ENCODE results near the gene UBAC2. TPM values are rescaled to one million over a fixed set of nuclear protein-coding genes. Genes with fewer than 3 reads are reported as not detected.
"Not testable (repeated sequence)": the region's sequence is repeated elsewhere in the genome, so short reads cannot be mapped to it uniquely, and the experiment has no call there.

Gene UBAC2
- polyA plus RNA-seq, 1 experiment: 71.4 TPM

DNA sequence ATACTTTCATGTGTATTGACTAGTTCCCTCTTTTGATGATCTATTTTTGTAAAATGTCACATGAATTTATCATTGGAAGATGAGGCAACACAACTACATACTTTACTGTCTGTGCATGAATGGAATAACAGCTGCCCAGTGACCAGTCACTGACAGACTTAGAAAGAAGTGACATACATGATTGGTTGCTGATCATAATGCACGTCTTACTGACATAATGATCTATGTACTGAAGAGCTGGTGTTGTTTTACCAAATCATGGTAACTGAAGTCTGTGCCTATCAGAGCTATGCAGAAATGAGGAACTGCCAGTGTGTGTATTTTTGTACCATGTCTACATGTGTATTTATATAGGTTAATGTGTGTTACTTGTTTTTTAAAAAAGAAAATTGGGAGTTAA is 31.1 kb downstream of the UBAC2 start:
- H3K9me3 ChIP-seq (ENCODE audit: control insufficient read depth, insufficient read depth, low read length): no peaks in the 10 kb centered on the region
- ChIA-PET POLR2A (no interaction called here), CTCF (interaction anchor here (0.6 to 3.7 kb wide), 4 partner anchors 38 to 210 kb away, joined by 3 to 15 read pairs (median 6); no protein-coding TSS in a partner anchor)
- no peak overlapping the region for H3K27ac ChIP-seq (ENCODE audit: low read depth, low read length)
- H3K4me3 ChIP-seq (ENCODE audit: low read depth, low read length): no peak overlapping the region
- H3K27me3 ChIP-seq (ENCODE audit: control insufficient read depth, insufficient read depth, low read length): no peaks in the 10 kb centered on the region
- DNase-seq (ENCODE audit: low read depth, low spot score): no peak
- TF ChIP-seq, protein P1, sequence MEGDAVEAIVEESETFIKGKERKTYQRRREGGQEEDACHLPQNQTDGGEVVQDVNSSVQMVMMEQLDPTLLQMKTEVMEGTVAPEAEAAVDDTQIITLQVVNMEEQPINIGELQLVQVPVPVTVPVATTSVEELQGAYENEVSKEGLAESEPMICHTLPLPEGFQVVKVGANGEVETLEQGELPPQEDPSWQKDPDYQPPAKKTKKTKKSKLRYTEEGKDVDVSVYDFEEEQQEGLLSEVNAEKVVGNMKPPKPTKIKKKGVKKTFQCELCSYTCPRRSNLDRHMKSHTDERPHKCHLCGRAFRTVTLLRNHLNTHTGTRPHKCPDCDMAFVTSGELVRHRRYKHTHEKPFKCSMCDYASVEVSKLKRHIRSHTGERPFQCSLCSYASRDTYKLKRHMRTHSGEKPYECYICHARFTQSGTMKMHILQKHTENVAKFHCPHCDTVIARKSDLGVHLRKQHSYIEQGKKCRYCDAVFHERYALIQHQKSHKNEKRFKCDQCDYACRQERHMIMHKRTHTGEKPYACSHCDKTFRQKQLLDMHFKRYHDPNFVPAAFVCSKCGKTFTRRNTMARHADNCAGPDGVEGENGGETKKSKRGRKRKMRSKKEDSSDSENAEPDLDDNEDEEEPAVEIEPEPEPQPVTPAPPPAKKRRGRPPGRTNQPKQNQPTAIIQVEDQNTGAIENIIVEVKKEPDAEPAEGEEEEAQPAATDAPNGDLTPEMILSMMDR (IDR thresholded peaks at IDR 0.05; ENCODE audit: low read depth, low read length): no peak

DNA sequence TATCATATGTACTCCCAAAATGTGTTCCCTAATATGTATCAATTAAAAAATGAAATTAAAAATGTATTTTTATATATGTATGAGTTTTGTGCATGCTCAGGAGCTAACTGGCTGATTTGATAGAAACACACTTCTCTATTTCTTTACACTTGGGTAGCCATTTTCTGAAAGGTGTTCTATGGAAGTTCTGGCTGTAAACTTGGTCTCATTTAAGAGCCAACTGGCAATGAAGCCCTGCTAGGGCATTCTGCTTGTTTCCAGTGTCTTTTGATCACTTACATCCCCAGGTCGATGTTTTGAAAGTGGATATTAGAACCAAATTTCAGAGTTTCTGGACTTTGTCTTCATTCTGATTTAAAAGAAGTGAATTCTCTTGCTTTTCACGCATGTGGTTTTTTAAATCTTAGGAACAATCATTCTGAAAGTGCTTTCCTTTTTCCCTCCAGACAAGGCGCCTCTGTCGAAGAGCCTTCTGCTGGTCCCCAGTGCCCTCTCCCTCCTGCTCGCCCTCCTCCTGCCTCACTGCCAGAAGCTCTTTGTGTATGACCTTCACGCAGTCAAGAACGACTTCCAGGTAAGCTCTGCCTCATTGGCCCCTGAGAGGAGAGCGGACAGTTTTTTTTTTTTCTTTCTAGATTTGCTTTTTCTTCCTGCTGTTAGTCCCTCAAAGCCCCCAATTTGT is 37.5 kb downstream of the UBAC2 start:
- CTCF ChIA-PET: interaction anchor here (1.2 kb wide), 1 partner anchor 198 kb away, joined by 3 read pairs; no protein-coding TSS in a partner anchor
- TF ChIP-seq, protein P1 (IDR thresholded peaks at IDR 0.05; ENCODE audit: low read depth, low read length): no peak
- POLR2A ChIA-PET: no interaction called here

DNA sequence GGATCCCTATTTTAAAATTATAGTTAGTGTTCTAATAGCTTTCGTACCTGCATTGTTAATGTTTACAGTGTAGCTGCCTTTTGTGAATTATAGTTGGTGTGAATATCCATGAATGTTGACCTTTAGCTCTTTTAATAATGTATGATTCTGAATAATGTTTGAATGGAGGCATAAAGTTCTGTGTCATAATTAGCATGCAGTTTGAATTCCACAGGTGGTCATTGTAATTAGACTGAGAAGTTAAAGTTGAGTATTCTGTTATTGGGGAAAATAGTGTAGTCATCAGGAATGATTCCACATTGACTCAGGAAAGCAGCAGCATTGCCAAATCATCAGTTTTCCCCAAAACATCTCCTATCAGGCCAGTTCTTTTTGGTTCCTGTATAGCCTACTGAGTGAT is 45.4 kb downstream of the UBAC2 start:
- ChIA-PET POLR2A (no interaction called here), CTCF (no interaction called here)
- Histone ChIP-seq H3K27me3 (ENCODE audit: control insufficient read depth, insufficient read depth, low read length) (no peaks in the 10 kb centered on the region), H3K9me3 (ENCODE audit: control insufficient read depth, insufficient read depth, low read length) (no peaks in the 10 kb centered on the region), H3K27ac (ENCODE audit: low read depth, low read length) (no peak overlapping the region), H3K4me3 (ENCODE audit: low read depth, low read length) (no peak overlapping the region)
- no peak for DNase-seq (ENCODE audit: low read depth, low spot score)
- TF ChIP-seq, protein P1 (IDR thresholded peaks at IDR 0.05; ENCODE audit: low read depth, low read length): no peak

More for the DNA sequence above, 37.5 kb downstream of the UBAC2 start:
- no peaks in the 10 kb centered on the region for H3K9me3 ChIP-seq (ENCODE audit: control insufficient read depth, insufficient read depth, low read length)
- H3K4me3 ChIP-seq (ENCODE audit: low read depth, low read length): no peak overlapping the region
- no peak overlapping the region for H3K27ac ChIP-seq (ENCODE audit: low read depth, low read length)
- H3K27me3 ChIP-seq (ENCODE audit: control insufficient read depth, insufficient read depth, low read length): no peaks in the 10 kb centered on the region
- DNase-seq (ENCODE audit: low read depth, low spot score): no peak

DNA sequence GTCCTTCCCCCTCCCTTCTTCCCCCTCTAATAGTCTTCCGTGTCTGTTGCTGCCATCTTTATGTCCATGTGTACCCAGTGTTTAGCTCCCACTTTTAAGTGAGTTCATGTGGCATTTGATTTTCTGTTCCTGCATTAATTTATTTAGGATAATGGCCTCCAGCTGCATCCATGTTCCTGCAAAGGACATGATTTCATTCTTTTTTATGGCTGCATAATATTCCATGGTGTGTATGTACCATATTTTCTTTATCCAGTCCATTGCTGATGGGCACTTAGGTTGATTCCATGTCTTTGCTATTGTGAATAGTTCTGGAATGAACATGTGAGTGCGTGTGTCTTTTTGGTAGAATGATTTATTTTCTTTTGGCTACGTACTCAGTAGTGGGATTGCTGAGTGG is 48.5 kb downstream of the UBAC2 start:
- not testable (repeated sequence) for H3K27me3 ChIP-seq (ENCODE audit: control insufficient read depth, insufficient read depth, low read length); H3K27ac ChIP-seq (ENCODE audit: low read depth, low read length); H3K9me3 ChIP-seq (ENCODE audit: control insufficient read depth, insufficient read depth, low read length); H3K4me3 ChIP-seq (ENCODE audit: low read depth, low read length); DNase-seq (ENCODE audit: low read depth, low spot score)
- POLR2A ChIA-PET: interaction anchor here (0.8 kb wide), 1 partner anchor 15 kb away, joined by 3 read pairs; no protein-coding TSS in a partner anchor
- CTCF ChIA-PET: interaction anchor here (1.0 kb wide), 1 partner anchor 21 kb away, joined by 5 read pairs; no protein-coding TSS in a partner anchor

DNA sequence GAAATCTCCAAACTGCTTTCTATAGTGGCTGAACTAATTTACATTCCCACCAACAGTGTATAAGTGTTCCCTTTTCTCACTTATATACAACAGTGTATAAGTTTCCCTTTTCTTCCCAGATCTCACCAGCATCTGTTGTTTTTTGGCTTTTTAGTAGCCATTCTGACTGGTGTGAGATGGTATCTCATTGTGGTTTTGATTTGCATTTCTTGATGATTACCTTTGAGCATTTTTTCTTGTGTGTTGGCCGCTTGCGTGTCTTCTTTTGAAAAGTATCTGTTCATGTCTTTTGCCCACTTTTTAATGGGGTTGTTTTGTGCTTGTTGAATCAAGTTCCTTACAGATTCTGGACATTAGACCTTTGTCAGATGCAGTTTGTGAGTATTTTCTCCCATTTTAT is 49.0 kb downstream of the UBAC2 start:
- H3K4me3 ChIP-seq (ENCODE audit: low read depth, low read length); POLR2A ChIA-PET; H3K27ac ChIP-seq (ENCODE audit: low read depth, low read length); H3K9me3 ChIP-seq (ENCODE audit: control insufficient read depth, insufficient read depth, low read length); DNase-seq (ENCODE audit: low read depth, low spot score); H3K27me3 ChIP-seq (ENCODE audit: control insufficient read depth, insufficient read depth, low read length): not testable (repeated sequence)
- CTCF ChIA-PET: interaction anchor here (1.0 kb wide), 1 partner anchor 20 kb away, joined by 5 read pairs; no protein-coding TSS in a partner anchor

Data from AG04450 (cell line).